Measurements from ENCODE around the gene TMEM237.

DNA sequence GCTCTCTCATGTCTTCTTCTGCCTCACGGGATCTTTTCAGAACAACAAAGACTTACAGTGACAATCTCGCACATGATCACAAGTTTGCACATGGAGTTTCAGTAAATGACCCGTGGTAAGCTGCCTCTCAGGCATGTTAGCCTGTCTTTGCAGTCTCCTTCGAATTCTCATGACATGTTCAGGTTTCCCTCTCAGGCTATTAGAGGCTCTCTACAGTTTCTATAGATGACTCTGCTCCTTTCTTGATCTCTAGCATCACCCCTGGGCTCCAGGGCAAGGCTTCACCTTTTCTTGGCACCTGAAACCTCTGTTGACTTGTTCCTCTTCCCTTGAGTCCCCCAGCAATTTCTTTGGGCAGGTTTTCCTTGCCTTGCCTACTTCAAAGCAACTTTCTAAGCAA is 32.2 kb upstream of the TMEM237 start:
- TF ChIP-seq, protein P1, sequence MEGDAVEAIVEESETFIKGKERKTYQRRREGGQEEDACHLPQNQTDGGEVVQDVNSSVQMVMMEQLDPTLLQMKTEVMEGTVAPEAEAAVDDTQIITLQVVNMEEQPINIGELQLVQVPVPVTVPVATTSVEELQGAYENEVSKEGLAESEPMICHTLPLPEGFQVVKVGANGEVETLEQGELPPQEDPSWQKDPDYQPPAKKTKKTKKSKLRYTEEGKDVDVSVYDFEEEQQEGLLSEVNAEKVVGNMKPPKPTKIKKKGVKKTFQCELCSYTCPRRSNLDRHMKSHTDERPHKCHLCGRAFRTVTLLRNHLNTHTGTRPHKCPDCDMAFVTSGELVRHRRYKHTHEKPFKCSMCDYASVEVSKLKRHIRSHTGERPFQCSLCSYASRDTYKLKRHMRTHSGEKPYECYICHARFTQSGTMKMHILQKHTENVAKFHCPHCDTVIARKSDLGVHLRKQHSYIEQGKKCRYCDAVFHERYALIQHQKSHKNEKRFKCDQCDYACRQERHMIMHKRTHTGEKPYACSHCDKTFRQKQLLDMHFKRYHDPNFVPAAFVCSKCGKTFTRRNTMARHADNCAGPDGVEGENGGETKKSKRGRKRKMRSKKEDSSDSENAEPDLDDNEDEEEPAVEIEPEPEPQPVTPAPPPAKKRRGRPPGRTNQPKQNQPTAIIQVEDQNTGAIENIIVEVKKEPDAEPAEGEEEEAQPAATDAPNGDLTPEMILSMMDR (IDR thresholded peaks at IDR 0.05; ENCODE audit: low read length) = no peak
- no peak for TF ChIP-seq EZH2 (optimal IDR thresholded peaks at IDR 0.05; ENCODE audit: low read depth, low read length)
